OCI-LY7 (cell line): ENCODE measurements around the gene RBM33.

Experiments
- EZH2phosphoT487 ChIP-seq: fragments of 200-600 bp; sonication (generic); IDR thresholded peaks from 2 replicates; pipeline ENCODE4 v1.6.1; 2018; ENCODE audit warnings: low read depth, borderline replicate concordance, mild to moderate bottlenecking, mixed run types, antibody characterized with exemption, low read length, moderate library complexity, mixed read lengths
- TF ChIP-seq, protein P1 (sequence below): fragments of 200-600 bp; sonication (generic); conservative IDR thresholded peaks from 2 replicates; pipeline ENCODE4 v1.5.1; 2014; ENCODE audit warnings: mild to moderate bottlenecking, antibody characterized with exemption, low read length, moderate library complexity, mixed read lengths

GRCh38 chr7:155752756-155753445, 108.4 kb downstream of the RBM33 start:
- TF ChIP-seq, protein P1, sequence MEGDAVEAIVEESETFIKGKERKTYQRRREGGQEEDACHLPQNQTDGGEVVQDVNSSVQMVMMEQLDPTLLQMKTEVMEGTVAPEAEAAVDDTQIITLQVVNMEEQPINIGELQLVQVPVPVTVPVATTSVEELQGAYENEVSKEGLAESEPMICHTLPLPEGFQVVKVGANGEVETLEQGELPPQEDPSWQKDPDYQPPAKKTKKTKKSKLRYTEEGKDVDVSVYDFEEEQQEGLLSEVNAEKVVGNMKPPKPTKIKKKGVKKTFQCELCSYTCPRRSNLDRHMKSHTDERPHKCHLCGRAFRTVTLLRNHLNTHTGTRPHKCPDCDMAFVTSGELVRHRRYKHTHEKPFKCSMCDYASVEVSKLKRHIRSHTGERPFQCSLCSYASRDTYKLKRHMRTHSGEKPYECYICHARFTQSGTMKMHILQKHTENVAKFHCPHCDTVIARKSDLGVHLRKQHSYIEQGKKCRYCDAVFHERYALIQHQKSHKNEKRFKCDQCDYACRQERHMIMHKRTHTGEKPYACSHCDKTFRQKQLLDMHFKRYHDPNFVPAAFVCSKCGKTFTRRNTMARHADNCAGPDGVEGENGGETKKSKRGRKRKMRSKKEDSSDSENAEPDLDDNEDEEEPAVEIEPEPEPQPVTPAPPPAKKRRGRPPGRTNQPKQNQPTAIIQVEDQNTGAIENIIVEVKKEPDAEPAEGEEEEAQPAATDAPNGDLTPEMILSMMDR, result no peak
- no peak for TF ChIP-seq EZH2phosphoT487
